Memory B cell (primary cell): ENCODE data around the gene OR10Z1.

Experiments used
- ATAC-seq: fragments of 150-1000 bp; cut with Tn5 transposase; 2 replicates; pipeline ENCODE4 v1.10.0; 2021; ENCODE audit warnings: low read depth, mild to moderate bottlenecking, moderate library complexity
- DNase-seq, 2 donors: peaks; one replicate each; pipeline ENCODE4 v3.0.0; 2022; ENCODE audit warnings: low spot score in 2 of 2
- H3K27ac Mint-ChIP-seq: one replicate; pipeline ENCODE4 v1.8.0; 2022; ENCODE audit warnings: mild to moderate bottlenecking, moderate library complexity, mixed read lengths
- H3K27me3 Mint-ChIP-seq: one replicate; pipeline ENCODE4 v1.8.0; 2022; ENCODE audit warnings: mixed read lengths
- H3K36me3 Mint-ChIP-seq: one replicate; pipeline ENCODE4 v1.8.0; 2022; ENCODE audit warnings: mild to moderate bottlenecking, mixed read lengths
- H3K4me1 Mint-ChIP-seq: one replicate; pipeline ENCODE4 v1.8.0; 2022; ENCODE audit warnings: mixed read lengths
- H3K4me3 Mint-ChIP-seq: one replicate; pipeline ENCODE4 v1.8.0; 2022; ENCODE audit warnings: mild to moderate bottlenecking, moderate library complexity, mixed read lengths
- H3K9me3 Mint-ChIP-seq: one replicate; pipeline ENCODE4 v1.8.0; 2022; ENCODE audit warnings: mixed read lengths

OR10Z1 gene

DNA sequence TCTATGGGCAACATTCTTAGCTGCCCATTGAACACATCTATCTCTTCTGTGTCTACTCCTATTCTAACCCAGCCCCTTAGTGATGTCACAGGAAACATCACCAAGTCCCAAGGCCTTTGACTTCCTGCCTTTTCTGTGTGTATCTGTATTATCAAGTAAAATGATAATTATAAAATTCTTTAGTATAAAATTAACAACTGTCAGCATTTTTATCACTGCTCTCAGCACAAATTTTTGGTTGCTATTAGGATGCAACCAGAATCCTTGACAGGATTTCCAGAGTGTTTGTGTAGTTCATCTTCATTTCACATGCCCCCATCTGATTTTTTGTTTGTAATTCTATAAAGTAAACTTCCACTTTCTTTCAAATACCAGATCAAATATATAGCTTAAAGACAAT, 33.8 kb downstream of the OR10Z1 start:
- Mint-ChIP-seq H3K27me3 (peaks cover 2% of the 10 kb centered on the region), H3K27ac (no peak overlapping the region), H3K9me3 (no peaks in the 10 kb centered on the region), H3K4me1 (no peaks in the 10 kb centered on the region), H3K36me3 (no peaks in the 10 kb centered on the region), H3K4me3 (no peak overlapping the region)
- DNase-seq (no peak), ATAC-seq (no peak)

DNA sequence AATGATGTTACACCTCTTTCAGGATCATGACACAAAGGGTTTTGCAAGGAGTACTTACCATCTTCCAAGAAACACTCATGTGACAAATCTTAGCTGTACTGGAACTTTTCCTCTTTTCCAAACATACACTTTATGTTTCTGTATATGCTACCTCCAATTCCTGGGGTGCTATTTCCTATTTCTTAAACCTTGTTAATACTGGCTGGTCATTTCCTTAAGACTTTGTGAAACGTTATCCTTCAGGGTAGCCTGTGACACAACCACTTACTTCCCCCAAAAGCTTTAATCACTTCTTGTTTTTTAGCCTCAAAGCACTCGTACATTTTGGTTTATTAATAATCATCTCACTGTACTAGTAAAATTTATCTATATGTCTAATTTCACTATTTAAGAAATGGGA, 39.4 kb downstream of the OR10Z1 start:
- ATAC-seq (no peak), DNase-seq (no peak)
- no peak overlapping the region for H3K4me3 Mint-ChIP-seq
- H3K27ac Mint-ChIP-seq, result no peak overlapping the region
- H3K27me3 Mint-ChIP-seq, result no peaks in the 10 kb centered on the region
- H3K9me3 Mint-ChIP-seq, result no peaks in the 10 kb centered on the region
- peaks cover 27% of the 10 kb centered on the region for H3K4me1 Mint-ChIP-seq
- H3K36me3 Mint-ChIP-seq, result no peaks in the 10 kb centered on the region

DNA sequence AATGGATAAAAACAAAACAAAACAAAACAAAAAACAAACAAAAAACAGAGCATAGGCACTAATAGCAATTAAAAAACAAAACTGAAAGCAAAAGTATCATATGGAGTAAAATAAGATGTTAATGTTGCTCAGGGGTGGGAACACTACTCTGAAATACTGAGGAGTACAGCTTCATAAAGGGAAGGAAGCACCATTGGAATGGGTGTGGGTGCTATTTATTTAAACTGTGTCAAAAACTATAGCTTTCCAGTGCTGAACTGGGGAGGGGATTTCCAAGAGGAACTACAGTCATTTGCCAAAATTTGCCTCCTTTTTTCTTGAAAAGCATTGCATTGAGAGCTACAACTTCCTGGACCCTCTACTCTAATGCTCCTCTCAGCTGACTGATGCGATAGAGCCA, 41.4 kb downstream of the OR10Z1 start:
- ATAC-seq, result peak; percentile 32
- no peak overlapping the region for H3K4me3 Mint-ChIP-seq

DNA sequence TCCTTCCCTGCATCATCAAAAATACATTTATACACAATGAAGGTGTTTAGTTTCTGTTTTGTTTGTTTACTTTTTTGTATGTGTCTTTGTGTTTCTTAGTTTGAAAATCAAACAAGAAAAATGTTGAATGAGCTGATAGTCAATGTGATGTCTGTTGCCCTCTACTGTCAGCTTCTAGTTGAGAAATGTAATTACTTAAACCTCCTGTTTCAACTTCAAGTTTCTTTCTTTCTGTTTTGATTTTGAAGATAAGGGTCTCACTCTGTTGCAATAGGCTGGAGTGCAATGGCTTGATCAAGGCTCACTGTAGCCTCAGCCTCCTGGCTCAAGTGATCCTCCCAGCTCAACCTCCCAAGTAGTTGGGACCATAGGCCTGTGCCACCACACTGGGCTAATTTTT, 44.0 kb downstream of the OR10Z1 start:
- Mint-ChIP-seq H3K9me3 (no peaks in the 10 kb centered on the region), H3K27me3 (no peaks in the 10 kb centered on the region), H3K4me3 (no peak overlapping the region), H3K27ac (no peak overlapping the region), H3K4me1 (peaks cover 30% of the 10 kb centered on the region), H3K36me3 (no peaks in the 10 kb centered on the region)
- no peak for DNase-seq
- ATAC-seq, result no peak

More for the DNA sequence above, 41.4 kb downstream of the OR10Z1 start:
- Mint-ChIP-seq H3K9me3 (no peaks in the 10 kb centered on the region), H3K27ac (no peak overlapping the region), H3K4me1 (peaks cover 27% of the 10 kb centered on the region), H3K27me3 (no peaks in the 10 kb centered on the region), H3K36me3 (no peaks in the 10 kb centered on the region)
- DNase-seq, result no peak

DNA sequence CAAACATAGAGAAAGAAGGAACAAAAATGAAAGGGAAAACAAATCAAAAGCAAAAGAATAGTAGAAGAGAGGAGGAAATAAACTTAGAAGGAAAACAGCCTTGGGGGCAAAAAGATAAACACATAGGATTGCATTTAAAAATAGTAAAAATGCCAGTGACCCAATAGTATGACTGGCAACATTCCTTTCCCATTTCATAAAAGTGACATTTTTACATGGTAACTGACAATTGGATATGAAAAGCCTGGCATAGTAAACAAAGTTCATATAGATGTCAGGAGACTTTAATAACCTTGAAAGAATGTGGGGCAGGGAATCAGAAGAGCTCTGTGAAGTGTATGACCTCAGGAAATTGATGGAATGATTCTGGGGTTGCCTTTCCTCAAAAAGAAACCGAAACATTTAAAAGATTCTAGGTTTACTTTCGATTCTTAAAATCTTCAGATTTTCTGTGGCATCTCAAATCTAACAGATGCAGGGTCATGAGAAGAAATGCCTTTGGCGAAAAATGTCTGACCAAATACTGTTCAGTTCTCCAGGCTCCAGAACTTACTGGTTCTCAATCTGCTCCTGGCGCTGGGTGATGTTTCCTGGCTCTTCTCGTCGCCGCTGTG, 47.8 kb downstream of the OR10Z1 start:
- H3K27ac Mint-ChIP-seq, result no peak overlapping the region
- no peak overlapping the region for H3K4me3 Mint-ChIP-seq
- DNase-seq, result no peak
- peaks cover 18% of the 10 kb centered on the region for H3K4me1 Mint-ChIP-seq
- no peaks in the 10 kb centered on the region for H3K9me3 Mint-ChIP-seq
- H3K27me3 Mint-ChIP-seq, result no peaks in the 10 kb centered on the region
- no peaks in the 10 kb centered on the region for H3K36me3 Mint-ChIP-seq
- no peak for ATAC-seq

DNA sequence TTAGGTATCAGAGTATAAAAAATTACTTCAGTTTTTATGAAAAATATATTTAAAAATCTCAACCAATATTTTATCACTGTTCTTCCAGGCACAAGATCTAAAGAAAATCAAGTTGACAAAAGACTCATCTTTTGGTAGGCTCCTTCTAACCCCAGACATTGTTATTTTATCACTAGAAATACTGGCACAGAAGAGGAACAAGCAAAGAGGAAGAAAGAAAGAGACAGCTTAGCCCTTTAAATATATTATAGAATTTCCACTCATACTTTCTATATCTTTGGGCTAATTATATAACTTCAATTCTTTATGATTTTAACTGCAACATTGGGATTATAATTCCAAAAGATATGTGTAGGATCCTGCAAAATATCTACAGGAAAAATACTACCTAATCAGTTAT, 49.0 kb downstream of the OR10Z1 start:
- peaks cover 11% of the 10 kb centered on the region for H3K4me1 Mint-ChIP-seq
- no peaks in the 10 kb centered on the region for H3K27me3 Mint-ChIP-seq
- peaks cover 3% of the 10 kb centered on the region for H3K36me3 Mint-ChIP-seq
- peaks cover 2% of the 10 kb centered on the region for H3K9me3 Mint-ChIP-seq
- no peak overlapping the region for H3K27ac Mint-ChIP-seq
- ATAC-seq, result no peak
- H3K4me3 Mint-ChIP-seq, result no peak overlapping the region
- no peak for DNase-seq

DNA sequence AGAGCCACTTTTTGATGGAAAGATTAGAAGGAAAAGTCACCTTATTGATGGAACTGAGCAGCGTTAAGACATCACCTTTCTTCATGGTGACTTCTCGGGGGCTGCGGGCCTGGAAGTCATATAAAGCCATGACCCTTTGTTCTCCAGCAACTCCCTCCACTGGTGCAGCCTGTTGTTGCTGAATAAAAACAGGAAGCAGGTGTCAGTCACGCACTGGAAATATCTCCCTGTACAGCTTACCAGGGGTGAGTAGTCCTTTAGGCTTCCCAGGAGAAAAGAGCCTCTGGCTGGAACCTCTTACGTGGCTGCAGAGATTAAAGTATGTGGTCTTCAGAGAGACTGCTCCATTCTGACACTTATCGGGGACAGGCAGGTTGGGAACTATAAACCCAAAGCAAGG, 49.5 kb downstream of the OR10Z1 start:
- Mint-ChIP-seq H3K36me3 (peaks cover 3% of the 10 kb centered on the region), H3K4me1 (peaks cover 10% of the 10 kb centered on the region), H3K9me3 (peaks cover 2% of the 10 kb centered on the region), H3K27ac (no peak overlapping the region), H3K27me3 (no peaks in the 10 kb centered on the region), H3K4me3 (no peak overlapping the region)
- DNase-seq (no peak), ATAC-seq (peak; percentile 38)
